Measurements from ENCODE around the gene EHBP1L1. TPM values are rescaled to one million over a fixed set of nuclear protein-coding genes. Genes with fewer than 3 reads are reported as not detected.

The EHBP1L1 gene
- total RNA-seq, 2 donors from 2014 or later: 58.5 to 78.5 TPM

DNA sequence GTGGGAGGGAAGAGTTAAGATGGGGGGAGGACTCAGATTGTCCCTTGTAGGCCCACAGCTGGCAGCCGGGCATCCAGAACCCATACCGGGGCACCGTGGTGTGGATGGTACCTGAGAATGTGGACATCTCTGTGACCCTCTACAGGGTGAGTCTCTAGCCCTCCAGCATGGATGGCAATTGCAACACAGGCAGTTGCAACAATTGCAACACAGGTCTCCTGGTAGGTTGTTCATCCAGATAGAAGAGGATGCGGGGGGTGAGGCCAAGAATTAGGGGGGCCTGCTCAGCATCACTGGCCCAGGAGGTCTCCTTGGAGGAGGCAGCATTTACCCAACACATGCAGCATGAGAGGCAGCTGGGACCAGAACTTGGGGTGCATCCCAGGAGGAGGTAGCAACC is 3.4 kb downstream of the EHBP1L1 start:
- no peak for DNase-seq
- Histone ChIP-seq H3K27ac (no peak overlapping the region), H3K9me3 (no peaks in the 10 kb centered on the region), H3K9ac (ENCODE audit: low read depth in 2 of 2, low read length in 2 of 2) (no peak overlapping the region), H3K4me1 (peaks cover 27% of the 10 kb centered on the region), H3K4me3 (no peak overlapping the region), H3K27me3 (no peaks in the 10 kb centered on the region), H3K36me3 (peaks cover 19% of the 10 kb centered on the region)
- TF ChIP-seq, protein P1, sequence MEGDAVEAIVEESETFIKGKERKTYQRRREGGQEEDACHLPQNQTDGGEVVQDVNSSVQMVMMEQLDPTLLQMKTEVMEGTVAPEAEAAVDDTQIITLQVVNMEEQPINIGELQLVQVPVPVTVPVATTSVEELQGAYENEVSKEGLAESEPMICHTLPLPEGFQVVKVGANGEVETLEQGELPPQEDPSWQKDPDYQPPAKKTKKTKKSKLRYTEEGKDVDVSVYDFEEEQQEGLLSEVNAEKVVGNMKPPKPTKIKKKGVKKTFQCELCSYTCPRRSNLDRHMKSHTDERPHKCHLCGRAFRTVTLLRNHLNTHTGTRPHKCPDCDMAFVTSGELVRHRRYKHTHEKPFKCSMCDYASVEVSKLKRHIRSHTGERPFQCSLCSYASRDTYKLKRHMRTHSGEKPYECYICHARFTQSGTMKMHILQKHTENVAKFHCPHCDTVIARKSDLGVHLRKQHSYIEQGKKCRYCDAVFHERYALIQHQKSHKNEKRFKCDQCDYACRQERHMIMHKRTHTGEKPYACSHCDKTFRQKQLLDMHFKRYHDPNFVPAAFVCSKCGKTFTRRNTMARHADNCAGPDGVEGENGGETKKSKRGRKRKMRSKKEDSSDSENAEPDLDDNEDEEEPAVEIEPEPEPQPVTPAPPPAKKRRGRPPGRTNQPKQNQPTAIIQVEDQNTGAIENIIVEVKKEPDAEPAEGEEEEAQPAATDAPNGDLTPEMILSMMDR (IDR thresholded peaks at IDR 0.05): no peak
- intact Hi-C loops (cut with DNase I): no loop called here

DNA sequence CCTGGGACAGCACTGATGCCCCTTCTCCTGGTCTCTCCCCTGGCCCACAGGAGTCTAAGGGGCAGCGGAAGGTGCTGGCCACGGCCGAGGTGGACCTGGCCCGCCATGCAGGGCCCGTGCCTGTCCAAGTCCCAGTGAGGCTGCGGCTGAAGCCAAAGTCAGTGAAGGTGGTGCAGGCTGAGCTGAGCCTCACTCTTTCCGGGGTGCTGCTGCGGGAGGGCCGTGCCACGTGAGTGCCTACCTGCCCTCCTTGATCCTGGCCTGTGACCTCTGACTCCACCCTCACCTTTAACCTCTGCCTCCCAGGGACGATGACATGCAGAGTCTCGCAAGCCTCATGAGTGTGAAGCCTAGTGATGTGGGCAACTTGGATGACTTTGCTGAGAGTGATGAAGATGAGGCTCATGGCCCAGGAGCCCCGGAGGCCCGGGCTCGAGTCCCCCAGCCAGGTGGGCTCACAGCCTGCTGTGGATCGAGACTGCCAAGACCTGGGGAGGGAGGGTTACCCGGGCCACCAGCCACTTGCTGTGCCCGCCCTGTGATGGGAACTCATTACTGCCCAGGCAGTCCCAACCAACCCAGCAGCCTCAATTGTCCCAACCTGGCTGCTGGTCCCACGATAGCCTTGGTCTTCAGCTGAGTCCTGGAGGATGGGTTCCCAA is 4.3 kb downstream of the EHBP1L1 start:
- Histone ChIP-seq H3K9me3 (no peaks in the 10 kb centered on the region), H3K27ac (no peak overlapping the region), H3K36me3 (peaks cover 19% of the 10 kb centered on the region), H3K27me3 (no peaks in the 10 kb centered on the region), H3K9ac (ENCODE audit: low read depth in 2 of 2, low read length in 2 of 2) (no peak overlapping the region), H3K4me3 (no peak overlapping the region), H3K4me1 (peaks cover 23% of the 10 kb centered on the region)
- intact Hi-C loops (cut with DNase I): no loop called here
- TF ChIP-seq, protein P1 (IDR thresholded peaks at IDR 0.05): no peak
- no peak for DNase-seq

DNA sequence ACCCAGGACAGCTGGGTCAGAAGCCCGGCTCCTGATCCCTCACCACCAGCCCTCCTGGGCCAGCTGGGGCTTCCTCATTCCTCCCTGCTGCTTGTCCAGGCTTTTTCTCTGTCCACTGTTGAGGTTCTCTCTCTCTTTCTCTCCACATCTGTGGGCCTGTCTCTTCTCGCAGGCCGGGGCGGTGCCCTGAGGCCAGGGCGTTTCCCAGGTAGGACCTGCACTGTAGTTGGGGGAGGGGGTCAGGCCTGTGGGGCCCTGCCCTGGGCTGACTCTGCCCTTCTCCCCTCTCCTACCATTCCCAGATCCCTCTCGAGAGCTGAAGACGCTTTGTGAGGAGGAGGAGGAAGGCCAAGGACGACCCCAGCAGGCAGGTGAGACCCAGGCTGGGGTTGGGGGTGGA is 4.9 kb downstream of the EHBP1L1 start:
- no peak for DNase-seq
- H3K4me3 ChIP-seq: no peak overlapping the region
- H3K27me3 ChIP-seq: no peaks in the 10 kb centered on the region
- peaks cover 20% of the 10 kb centered on the region for H3K4me1 ChIP-seq
- TF ChIP-seq, protein P1 (IDR thresholded peaks at IDR 0.05): no peak
- H3K9ac ChIP-seq (ENCODE audit: low read depth in 2 of 2, low read length in 2 of 2): no peak overlapping the region
- H3K27ac ChIP-seq: no peak overlapping the region
- intact Hi-C loops (cut with DNase I): no loop called here
- H3K36me3 ChIP-seq: peaks cover 19% of the 10 kb centered on the region
- H3K9me3 ChIP-seq: no peaks in the 10 kb centered on the region

DNA sequence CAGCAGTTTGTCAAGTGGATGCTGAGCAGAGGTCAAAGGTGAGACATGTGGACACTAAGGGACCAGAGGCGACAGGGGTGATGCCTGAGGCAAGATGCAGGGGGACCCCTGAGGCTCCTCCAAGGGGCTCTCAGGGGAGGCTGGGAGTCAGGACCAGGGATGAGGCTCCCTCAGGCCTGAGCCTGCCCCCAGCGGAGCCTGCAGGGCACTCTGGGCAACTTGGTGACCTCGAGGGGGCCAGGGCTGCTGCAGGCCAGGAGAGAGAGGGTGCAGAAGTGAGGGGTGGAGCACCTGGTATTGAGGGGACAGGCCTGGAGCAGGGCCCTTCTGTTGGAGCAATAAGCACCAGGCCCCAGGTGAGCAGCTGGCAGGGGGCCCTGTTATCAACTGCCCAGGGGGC is 6.1 kb downstream of the EHBP1L1 start:
- Histone ChIP-seq H3K36me3 (peaks cover 19% of the 10 kb centered on the region), H3K9me3 (no peaks in the 10 kb centered on the region), H3K4me3 (no peak overlapping the region), H3K4me1 (peaks cover 18% of the 10 kb centered on the region), H3K27me3 (no peaks in the 10 kb centered on the region), H3K9ac (ENCODE audit: low read depth in 2 of 2, low read length in 2 of 2) (no peak overlapping the region), H3K27ac (no peak overlapping the region)
- DNase-seq: no peak
- TF ChIP-seq, protein P1 (IDR thresholded peaks at IDR 0.05): no peak
- intact Hi-C loops (cut with DNase I): no loop called here

DNA sequence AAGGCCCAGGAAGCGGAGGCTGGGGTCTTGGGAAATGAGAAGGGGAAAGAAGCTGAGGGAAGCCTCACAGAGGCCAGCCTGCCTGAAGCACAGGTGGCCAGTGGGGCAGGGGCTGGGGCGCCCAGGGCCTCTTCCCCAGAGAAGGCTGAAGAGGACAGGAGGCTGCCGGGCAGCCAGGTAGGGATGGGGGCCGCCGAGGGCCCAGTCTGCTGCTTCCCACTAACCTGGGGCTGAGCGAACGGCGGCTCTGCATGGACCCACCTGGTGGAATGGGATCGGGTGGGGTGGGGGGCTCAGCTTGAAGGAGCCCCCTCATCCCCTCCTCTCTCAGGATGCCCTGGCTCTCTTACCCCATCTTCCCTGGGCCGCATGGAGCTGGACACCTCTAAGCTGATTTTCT is 7.7 kb downstream of the EHBP1L1 start:
- no peak for DNase-seq
- intact Hi-C loops (cut with DNase I): no loop called here
- Histone ChIP-seq H3K9ac (ENCODE audit: low read depth in 2 of 2, low read length in 2 of 2) (no peak overlapping the region), H3K27me3 (no peaks in the 10 kb centered on the region), H3K4me3 (no peak overlapping the region), H3K4me1 (peaks cover 1% of the 10 kb centered on the region), H3K27ac (no peak overlapping the region), H3K9me3 (no peaks in the 10 kb centered on the region), H3K36me3 (peaks cover 19% of the 10 kb centered on the region)
- TF ChIP-seq, protein P1 (IDR thresholded peaks at IDR 0.05): no peak
